Skin of body (tissue), 2 donors: ENCODE data around the gene KDM4C. TPM values are rescaled to one million over a fixed set of nuclear protein-coding genes. Genes with fewer than 3 reads are reported as not detected.

Experiments
- DNase-seq: peaks from one replicate; lab custom pipeline; 2025; lab: John Stamatoyannopoulos, UW
- total RNA-seq: library from RNA; depleted of rRNA; stranded (reverse); fragments of >200 nt; gene quantifications from one replicate; pipeline ENCODE4 v1.2.3, GENCODE V29; 2014

The KDM4C gene
- total RNA-seq, 1 donor from 2014 or later = 45.8 TPM

DNA sequence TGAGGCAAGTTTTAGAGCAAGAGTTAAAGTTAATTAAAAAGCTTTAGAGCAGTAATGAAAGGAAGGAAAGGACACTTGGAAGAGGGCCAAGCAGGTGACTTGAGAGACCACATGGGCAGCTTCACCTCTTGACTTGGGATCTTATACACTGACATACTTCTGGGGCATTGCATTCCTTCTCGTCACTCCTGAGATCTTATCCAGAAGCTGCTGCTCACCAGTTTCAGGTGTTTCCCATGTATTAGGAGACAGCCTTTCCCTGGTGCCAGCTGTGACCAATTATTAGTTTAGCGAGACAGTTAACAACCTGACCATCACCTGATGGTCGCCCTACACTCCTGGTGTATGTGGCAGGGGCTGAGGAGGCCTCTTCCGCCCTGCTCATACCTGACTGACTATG lies 382.1 kb downstream of the KDM4C start:
- no peak for DNase-seq

DNA sequence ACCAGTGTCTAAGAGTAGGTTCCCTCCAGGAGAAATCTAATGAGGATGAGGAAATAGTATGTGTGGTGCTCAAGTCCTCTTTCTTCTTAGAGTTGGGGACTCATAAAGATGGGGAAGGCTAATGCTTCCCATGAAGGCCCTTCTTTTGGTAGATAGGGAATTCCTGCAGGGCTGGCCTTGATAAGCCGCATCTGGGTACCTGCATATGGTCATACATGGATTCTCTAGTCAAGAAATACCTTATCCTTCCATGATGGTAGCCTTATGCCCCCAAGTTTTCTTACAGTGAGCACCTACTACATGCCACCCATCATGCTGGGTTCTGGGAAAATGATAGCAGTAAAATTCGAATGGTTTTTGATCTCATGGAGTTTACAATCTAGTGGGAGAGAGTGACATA lies 382.6 kb downstream of the KDM4C start:
- no peak for DNase-seq

- no peak for DNase-seq
Observed at GRCh38 chr9:7143645-7144200, 385.9 kb downstream of the KDM4C start.

DNA sequence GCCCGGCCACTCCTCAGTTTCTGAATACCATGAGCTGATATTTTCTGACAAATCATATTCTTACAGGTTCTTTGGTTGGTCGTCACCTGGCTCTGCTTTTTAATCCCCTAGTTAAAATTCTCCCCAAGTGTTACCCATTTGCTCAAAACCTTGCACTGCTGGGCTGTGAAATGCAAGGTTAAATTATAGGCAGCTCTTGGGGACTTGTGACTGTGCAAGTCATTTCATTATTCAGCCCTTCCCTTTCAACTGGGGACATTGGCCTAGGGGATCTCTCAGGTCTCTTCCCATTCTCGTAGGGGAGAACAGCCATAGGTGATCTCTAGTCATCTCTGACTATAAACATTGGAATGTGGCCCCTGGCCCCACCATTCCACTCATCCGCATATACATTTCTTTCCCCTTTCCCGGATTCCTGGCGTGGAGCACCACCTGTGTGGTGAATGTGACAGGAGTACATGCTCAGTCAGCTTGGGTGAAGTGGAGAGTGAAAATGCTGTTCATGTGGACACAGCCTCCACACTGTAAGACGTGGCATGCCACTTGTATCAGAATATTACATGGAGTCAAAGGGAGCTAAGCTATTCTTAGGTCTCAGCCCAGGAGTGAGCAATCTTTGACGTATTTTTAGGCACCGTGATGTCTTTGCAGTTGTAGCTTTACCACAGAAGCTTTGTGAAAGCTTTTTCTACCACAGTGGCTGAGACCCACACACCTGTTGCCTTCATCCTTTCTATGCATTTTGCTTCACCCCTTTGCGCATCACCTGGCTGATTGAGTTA lies 386.7 kb downstream of the KDM4C start:
- DNase-seq = no peak

- no peak for DNase-seq
Observed at GRCh38 chr9:7145361-7146069, 387.7 kb downstream of the KDM4C start.

DNA sequence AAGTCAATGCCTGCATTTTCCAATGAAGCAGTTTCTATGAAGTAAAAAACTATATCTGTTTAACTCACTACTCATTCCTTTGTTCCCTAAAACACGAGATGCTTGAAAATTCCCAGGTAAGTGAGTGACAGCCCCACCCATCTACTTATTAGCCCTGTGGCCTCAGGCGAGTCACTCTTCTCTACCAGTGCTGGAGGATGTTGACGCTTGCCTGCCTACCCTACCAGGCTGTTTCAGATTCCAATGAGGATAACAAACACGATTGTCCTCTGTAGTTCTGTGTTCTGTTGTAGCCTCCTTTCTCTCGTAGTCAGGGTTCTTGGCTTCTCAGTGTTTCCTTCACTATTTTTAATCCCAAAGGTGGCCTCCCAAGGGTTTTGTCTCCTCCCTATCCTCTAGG lies 388.8 kb downstream of the KDM4C start:
- DNase-seq = no peak

DNA sequence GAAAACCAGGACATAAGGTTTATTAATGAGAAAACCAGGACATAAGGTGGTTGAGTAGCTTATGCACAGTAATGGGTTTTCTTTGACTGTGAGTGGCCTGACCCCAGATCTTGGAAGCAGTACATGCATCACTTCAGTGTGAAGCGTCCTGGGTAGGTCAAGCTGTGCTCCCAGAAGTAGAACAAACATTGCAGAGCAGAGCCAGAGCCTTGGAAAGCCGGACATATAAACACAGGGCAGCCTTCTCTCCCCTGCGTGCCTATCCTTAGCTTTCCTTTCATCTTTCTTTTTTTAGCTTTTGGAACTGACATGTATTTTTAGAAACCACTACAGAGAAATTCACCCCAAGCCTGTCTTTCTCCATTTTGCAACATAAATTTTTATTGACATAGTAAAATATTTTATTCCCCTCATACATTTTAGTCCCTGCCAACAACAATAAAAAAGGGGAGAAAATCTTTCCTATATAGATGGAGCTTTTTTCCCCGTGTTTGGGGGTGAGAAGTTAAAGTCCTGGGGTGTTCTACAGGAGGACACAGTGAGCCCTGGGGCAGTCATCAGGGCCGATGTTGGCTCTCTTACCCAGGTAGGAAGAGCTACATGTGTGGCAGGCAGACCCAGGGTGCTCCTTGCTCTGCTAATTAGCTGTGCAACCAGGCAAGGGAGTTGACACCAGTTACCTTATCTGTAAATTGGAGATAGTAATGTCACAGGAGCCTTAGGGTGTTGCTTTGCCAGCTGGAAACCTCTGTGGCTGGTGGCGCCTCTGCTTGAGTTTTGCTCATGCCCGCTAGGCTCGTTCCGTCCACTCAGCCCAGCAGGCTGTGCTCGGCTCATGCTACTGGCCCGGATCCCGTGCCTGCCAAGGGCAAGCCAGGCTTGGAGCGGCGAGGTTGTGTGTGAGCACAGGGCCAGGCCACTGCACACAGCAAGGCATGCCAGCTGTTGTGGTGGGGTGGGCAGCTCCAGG lies 389.6 kb downstream of the KDM4C start:
- no peak for DNase-seq

- DNase-seq = no peak
Observed at GRCh38 chr9:7148243-7148765, 390.5 kb downstream of the KDM4C start.

DNA sequence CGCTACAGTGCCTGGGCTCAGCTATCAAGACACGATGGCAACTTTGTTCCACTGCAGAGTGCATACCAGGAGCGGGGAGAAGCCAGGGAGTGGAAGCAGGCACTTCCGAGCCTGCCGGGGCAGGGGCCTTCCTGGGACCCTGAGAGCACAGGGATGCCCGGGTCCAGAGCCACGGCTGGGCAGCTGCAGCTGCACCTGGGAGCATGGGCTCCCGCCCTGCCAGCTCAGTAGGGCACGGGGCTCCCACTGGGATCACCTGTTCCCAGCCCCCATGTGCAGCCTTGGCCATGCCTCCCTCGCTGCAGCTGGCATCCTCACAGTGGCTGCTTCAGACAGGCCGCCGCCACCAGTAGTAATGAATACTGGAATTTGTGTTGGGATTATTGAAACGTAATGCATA lies 391.5 kb downstream of the KDM4C start:
- DNase-seq = no peak

GRCh38 chr9:7150153-7150890 lies 392.5 kb downstream of the KDM4C start:
- DNase-seq = no peak

DNA sequence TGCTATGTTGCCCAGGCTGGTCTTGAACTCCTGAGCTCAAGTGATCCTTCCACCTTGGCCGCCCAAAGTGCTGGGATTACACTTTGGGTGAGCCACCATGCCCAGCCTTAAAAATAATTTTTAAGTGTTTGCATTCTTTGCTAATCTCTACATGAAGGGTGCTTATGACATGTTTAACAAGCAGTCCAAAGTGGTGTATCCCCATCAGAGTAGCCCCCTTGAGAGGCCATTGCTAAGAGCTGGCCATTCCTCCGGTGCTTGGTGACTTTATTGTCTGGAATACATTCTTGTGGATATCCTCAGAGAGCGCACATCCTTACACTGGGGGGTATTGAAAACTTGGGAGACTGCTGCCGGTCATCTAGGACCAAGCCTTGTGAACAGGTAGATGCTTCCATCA lies 395.4 kb downstream of the KDM4C start:
- no peak for DNase-seq

- DNase-seq = no peak
Observed at GRCh38 chr9:7153566-7153965, 395.8 kb downstream of the KDM4C start.

DNA sequence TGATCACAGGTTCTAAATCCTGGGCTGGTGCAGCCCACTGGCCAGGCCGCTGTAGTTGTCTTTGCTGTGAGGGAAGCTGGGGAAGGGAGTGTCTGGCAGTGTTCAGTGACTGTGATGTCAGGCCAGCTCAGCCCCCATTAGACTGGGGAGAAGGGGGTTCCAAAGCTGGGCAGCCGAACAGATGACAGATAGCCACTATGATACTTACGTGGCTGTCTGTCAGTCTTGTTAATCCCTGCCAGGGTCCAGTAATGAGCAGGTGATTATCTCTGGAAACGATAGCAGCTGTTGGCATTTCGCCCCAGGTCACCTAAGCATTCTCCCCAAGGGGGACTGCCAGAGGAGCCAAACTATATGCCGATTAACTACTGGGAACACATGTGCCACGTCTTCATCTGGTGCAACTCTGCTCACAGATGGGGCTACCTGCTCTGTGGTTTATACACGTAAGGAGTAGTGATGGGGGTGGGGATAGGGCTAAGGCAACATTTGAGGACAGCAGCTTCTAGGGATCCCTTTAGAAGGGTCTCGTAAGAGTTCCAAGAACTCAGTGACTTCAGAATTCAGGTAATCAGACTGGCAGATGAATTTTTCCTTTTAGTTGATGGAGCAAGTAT lies 396.3 kb downstream of the KDM4C start:
- no peak for DNase-seq

GRCh38 chr9:7154650-7155049 lies 396.9 kb downstream of the KDM4C start:
- no peak for DNase-seq

GRCh38 chr9:7161469-7161868 lies 403.7 kb downstream of the KDM4C start:
- no peak for DNase-seq

DNA sequence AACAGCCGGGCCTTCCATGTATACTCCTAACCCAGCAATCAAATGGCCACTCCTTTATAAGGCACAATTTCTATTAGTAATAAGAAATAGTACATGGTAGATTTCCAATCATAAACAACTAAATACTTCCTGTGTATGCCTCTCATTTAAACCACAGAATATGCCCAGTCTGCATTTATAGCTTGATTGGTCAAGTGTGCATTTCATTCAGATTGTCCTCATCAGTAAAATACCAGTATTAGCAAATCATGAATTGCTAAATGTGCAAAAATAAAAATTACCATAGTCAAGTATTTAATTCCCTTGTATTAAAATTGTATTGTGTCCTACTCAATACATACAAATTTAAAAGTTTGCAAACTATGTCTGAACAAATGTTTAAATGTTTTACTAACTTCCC lies 406.2 kb downstream of the KDM4C start:
- no peak for DNase-seq

DNA sequence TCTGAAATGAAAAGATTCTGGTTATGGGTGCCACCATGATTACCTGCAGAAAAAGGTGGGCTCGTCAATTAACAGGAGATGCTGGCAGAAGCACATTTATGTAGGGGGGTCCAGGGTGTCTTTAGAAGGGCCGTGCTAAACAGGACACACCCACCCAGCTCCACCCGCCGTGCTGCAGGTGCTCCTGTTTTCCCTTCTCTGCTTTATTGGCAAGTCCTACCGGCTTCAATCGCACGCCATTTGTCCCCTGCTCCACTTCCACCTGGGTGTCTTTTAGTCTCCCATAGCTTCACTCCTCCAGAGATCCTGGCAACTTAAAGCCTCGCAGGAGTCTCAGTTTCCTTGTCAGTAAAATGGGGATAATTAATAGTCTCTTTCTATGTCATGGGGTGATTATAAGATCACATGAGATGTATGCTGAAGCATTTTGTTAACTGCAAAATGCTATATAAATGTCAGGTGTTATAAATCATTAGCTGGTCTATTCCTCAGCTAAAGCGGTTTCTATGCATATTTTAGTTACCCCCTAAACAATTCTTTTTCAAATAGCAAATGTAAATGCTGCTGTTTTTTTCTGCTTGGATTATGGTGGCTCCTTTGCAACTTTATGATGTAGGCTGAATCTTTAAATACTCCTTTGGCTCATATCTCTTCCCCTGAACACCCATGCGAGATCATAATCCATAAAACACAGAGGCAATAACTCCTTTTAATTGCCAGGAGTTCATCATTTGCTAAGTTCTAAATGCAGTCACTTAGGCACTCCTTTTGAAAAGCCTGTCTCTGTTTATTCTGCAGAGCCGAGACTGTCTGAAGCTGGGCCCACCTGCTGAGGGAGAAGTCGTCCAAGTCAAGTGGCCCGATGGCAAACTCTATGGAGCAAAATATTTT lies 406.9 kb downstream of the KDM4C start:
- DNase-seq = no peak

GRCh38 chr9:7165331-7165975 lies 407.7 kb downstream of the KDM4C start:
- no peak for DNase-seq

DNA sequence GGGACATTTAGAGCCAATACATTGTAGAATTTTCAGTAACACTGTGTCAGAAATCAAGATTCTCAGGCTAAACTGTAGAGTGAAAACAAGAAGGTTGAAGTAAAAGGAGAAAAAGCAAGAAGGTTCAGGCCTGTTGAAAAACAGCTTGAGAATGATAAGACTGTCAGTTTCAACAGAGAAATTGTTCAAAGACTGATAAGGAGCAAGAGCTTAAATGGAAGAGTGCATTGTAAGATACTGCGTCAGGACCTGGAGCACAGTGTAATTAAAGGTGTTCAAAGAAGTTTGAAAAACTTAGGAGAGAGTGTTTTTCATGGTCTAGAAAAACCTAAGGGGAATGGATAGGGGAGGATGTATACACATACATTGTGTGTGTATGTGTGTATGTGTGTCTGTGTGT lies 408.3 kb downstream of the KDM4C start:
- DNase-seq = no peak
